SU-DHL-6 (cell line): ENCODE data around the gene COX4I2.

Experiments
- H2AFZ ChIP-seq: fragments of 200-600 bp; sonication (generic); 2 replicates; pipeline ENCODE4 v1.6.1; 2014; ENCODE audit warnings: low read depth, mild to moderate bottlenecking, moderate library complexity, mixed read lengths, antibody characterized with exemption, low read length; ENCODE audit not compliant: severe bottlenecking
- H3F3A ChIP-seq: fragments of 200-600 bp; shearing (Covaris generic); 2 replicates; pipeline ENCODE4 v1.6.0; 2016; ENCODE audit warnings: antibody characterized with exemption, mild to moderate bottlenecking; ENCODE audit not compliant: insufficient read depth
- H3K27ac ChIP-seq: fragments of 200-600 bp; sonication (generic); 2 replicates; pipeline ENCODE4 v1.5.1; 2016; ENCODE audit warnings: low read depth, mild to moderate bottlenecking, low read length, moderate library complexity, mixed read lengths
- H3K27me3 ChIP-seq: fragments of 200-600 bp; sonication (generic), shearing (Covaris generic); 2 replicates; pipeline ENCODE4 v1.6.0; 2014; ENCODE audit warnings: mild to moderate bottlenecking, low read length
- H3K36me3 ChIP-seq: fragments of 200-600 bp; sonication (generic); 2 replicates; pipeline ENCODE4 v1.6.1; 2014; ENCODE audit warnings: mild to moderate bottlenecking, low read length, mixed read lengths
- H3K4me2 ChIP-seq: fragments of 300-600, 200-600 bp; shearing (Covaris generic), sonication (generic); 2 replicates; pipeline ENCODE4 v1.6.0; 2014; ENCODE audit warnings: low read length, low read depth, mild to moderate bottlenecking; ENCODE audit not compliant: poor library complexity, severe bottlenecking
- H3K4me3 ChIP-seq: fragments of 200-600 bp; sonication (generic); 2 replicates; pipeline ENCODE4 v1.5.1; 2014; ENCODE audit warnings: antibody characterized with exemption, low read length, mild to moderate bottlenecking, mixed read lengths; ENCODE audit not compliant: insufficient read depth, poor library complexity, severe bottlenecking
- H3K79me2 ChIP-seq: fragments of 200-600 bp; sonication (generic); 2 replicates; pipeline ENCODE4 v1.6.1; 2014; ENCODE audit warnings: mild to moderate bottlenecking, low read length, moderate library complexity; ENCODE audit not compliant: insufficient read depth
- H3K9ac ChIP-seq: fragments of 200-600 bp; sonication (generic); 2 replicates; pipeline ENCODE4 v1.7.0; 2014; ENCODE audit warnings: mild to moderate bottlenecking, low read length
- H3K9me2 ChIP-seq: fragments of 200-600 bp; sonication (generic); replicated peaks from 2 replicates; pipeline ENCODE4 v1.6.1; 2014; ENCODE audit warnings: low read length; ENCODE audit not compliant: insufficient read depth
- H3K9me3 ChIP-seq: fragments of 200-600 bp; sonication (generic); 2 replicates; pipeline ENCODE4 v1.6.1; 2014; ENCODE audit warnings: low read length, mixed read lengths; ENCODE audit not compliant: insufficient read depth
- H4K20me1 ChIP-seq: fragments of 200-600 bp; sonication (generic); 2 replicates; pipeline ENCODE4 v1.6.1; 2014; ENCODE audit warnings: low read depth, mild to moderate bottlenecking, antibody characterized with exemption, low read length, moderate library complexity, mixed read lengths
- CTCF ChIP-seq: fragments of 200-600 bp; sonication (generic); IDR thresholded peaks from one replicate; pipeline ENCODE4 v1.5.1; 2017; ENCODE audit warnings: antibody characterized with exemption, mild to moderate bottlenecking, low read length, moderate library complexity; ENCODE audit not compliant: insufficient read depth, poor library complexity, severe bottlenecking
- EZH2phosphoT487 ChIP-seq: fragments of 200-600 bp; sonication (generic), shearing (Covaris generic); conservative IDR thresholded peaks from 2 replicates; pipeline ENCODE4 v1.6.1; 2018; ENCODE audit warnings: mild to moderate bottlenecking, antibody characterized with exemption, low read length, moderate library complexity, mixed read lengths

Gene COX4I2

GRCh38 chr20:31675828-31676608 is 38.3 kb downstream of the COX4I2 start:
- Histone ChIP-seq H3K27me3 (no peaks in the 10 kb centered on the region), H3K4me2 (no peak overlapping the region), H3F3A (no peaks in the 10 kb centered on the region), H4K20me1 (no peaks in the 10 kb centered on the region), H3K4me3 (no peak overlapping the region), H3K79me2 (no peaks in the 10 kb centered on the region), H3K27ac (no peak overlapping the region), H2AFZ (no peak overlapping the region), H3K36me3 (no peaks in the 10 kb centered on the region), H3K9me3 (no peaks in the 10 kb centered on the region), H3K9me2 (no peaks in the 10 kb centered on the region), H3K9ac (no peak overlapping the region)
- TF ChIP-seq EZH2phosphoT487 (no peak), CTCF (no peak)

- H3K9me3 ChIP-seq, result no peaks in the 10 kb centered on the region
- H3F3A ChIP-seq, result no peaks in the 10 kb centered on the region
- no peaks in the 10 kb centered on the region for H3K27me3 ChIP-seq
- H3K36me3 ChIP-seq, result no peaks in the 10 kb centered on the region
- H2AFZ ChIP-seq, result no peak overlapping the region
- no peak overlapping the region for H3K27ac ChIP-seq
- H3K4me3 ChIP-seq, result no peak overlapping the region
- no peak overlapping the region for H3K9ac ChIP-seq
- H3K4me2 ChIP-seq, result no peak overlapping the region
- H4K20me1 ChIP-seq, result no peaks in the 10 kb centered on the region
- TF ChIP-seq EZH2phosphoT487 (no peak), CTCF (no peak)
- H3K9me2 ChIP-seq, result no peaks in the 10 kb centered on the region
- no peaks in the 10 kb centered on the region for H3K79me2 ChIP-seq
These were observed 38.9 kb downstream of the COX4I2 start for GRCh38 chr20:31676609-31676989.

GRCh38 chr20:31677553-31678260 is 40.0 kb downstream of the COX4I2 start:
- Histone ChIP-seq H3K9me3 (no peaks in the 10 kb centered on the region), H3K4me2 (no peak overlapping the region), H4K20me1 (no peaks in the 10 kb centered on the region)

More at GRCh38 chr20:31677553-31678260, 40.0 kb downstream of the COX4I2 start:
- no peaks in the 10 kb centered on the region for H3K27me3 ChIP-seq
- no peaks in the 10 kb centered on the region for H3K36me3 ChIP-seq
- no peak overlapping the region for H3K9ac ChIP-seq
- H2AFZ ChIP-seq, result no peak overlapping the region
- TF ChIP-seq CTCF (no peak), EZH2phosphoT487 (no peak)
- H3K27ac ChIP-seq, result no peak overlapping the region
- no peaks in the 10 kb centered on the region for H3K79me2 ChIP-seq
- H3K4me3 ChIP-seq, result no peak overlapping the region
- H3K9me2 ChIP-seq, result no peaks in the 10 kb centered on the region
- H3F3A ChIP-seq, result no peaks in the 10 kb centered on the region; the same call in 1 of the 2 replicates
